SJSA1 (cell line): ENCODE measurements around the gene KCTD4. TPM values are rescaled to one million over a fixed set of nuclear protein-coding genes. Genes with fewer than 3 reads are reported as not detected.

ENCODE experiments used
- total RNA-seq: library from RNA; depleted of rRNA; stranded (reverse); fragments of >200 nt; shearing (Covaris generic); gene quantifications from 2 replicates; pipeline ENCODE4 v1.2.3, GENCODE V29; 2014; rRNA removed

Gene KCTD4
- total RNA-seq, 1 experiment from 2014 or later = 0.08 TPM

Other genes with a start within 250 kb of the KCTD4 start
- 3.8 and 7.1 TPM in 2 replicates for gene NUFIP1, start 211.6 kb downstream of the KCTD4 start, total RNA-seq
- gene GPALPP1, start 211.5 kb downstream of the KCTD4 start, total RNA-seq = 23.7 and 32.2 TPM in 2 replicates
- gene GTF2F2, start 80.5 kb downstream of the KCTD4 start, total RNA-seq = 35.0 and 37.7 TPM in 2 replicates
- 1,541 and 1,642 TPM in 2 replicates for gene TPT1, start 140.1 kb upstream of the KCTD4 start, total RNA-seq
- gene SLC25A30, start 217.3 kb upstream of the KCTD4 start, total RNA-seq = 6.7 and 10.2 TPM in 2 replicates